ENCODE data around the gene IFNA6. TPM values are rescaled to one million over a fixed set of nuclear protein-coding genes. Genes with fewer than 3 reads are reported as not detected.
A peak's percentile ranks its signal among the peaks of the same experiment; 100 is the strongest.
"Not testable (repeated sequence)": the region's sequence is repeated elsewhere in the genome, so short reads cannot be mapped to it uniquely, and the experiment has no call there.

Gene IFNA6
- not detected for total RNA-seq

DNA sequence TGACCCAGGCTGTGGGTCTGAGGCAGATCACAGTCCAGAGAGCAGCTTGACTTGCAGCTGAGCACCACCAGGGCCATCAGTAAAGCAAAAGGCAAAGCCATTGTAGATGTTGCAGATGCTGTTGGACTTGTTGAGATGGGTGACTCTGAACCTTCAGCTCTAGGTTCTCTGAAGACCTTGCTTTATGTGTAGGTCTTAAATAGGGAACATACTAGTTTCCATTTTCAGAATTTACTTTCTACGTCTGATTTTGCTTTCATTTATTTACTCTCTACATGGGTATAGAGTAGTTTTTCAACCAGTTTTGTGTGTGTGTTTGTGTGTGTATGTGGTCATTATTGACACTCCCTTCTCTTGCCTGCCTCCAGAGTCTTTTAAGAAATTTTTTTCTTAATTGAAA lies at the start of gene IFNA6:
Gene IFNA6, minus strand, starts transcription at position 101 of the 400 bp plus-strand sequence. Its CDS starts 0 bp downstream, at position 101.
- Mint-ChIP-seq H3K4me1 (no peaks in the 10 kb centered on the region), H3K4me3 (no peak within 1 kb of the TSS), H3K27me3 (peaks cover 34% of the 10 kb centered on the region), H3K36me3 (ENCODE audit: low read depth) (no peaks in the 10 kb centered on the region), H3K27ac (no peak within 1 kb of the TSS), H3K9me3 (peaks cover 5% of the 10 kb centered on the region)
- ATAC-seq (replicated peaks) = no peak

DNA sequence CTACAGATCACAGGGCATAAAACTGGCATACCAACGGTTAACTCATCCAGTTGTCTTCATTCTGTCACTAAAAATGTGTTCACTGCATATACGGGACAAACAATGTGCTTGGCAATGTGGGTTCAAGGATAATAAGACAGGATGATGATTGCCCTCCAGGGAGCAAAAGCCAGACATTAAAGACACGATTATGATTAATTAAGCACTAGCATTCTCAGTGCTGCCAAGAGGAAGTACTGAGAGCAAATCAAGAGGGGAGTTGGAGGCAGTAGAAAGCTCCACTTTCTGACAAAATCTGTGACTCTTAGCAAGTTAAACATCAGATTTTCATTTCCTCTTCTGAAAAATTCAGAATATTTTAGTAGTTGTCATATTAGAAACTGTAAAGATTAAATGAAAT lies 49.3 kb upstream of the IFNA6 start:
- Mint-ChIP-seq H3K27ac (no peak overlapping the region), H3K9me3 (no peaks in the 10 kb centered on the region), H3K36me3 (ENCODE audit: low read depth) (no peaks in the 10 kb centered on the region), H3K4me3 (no peak overlapping the region), H3K27me3 (peaks cover 50% of the 10 kb centered on the region), H3K4me1 (peaks cover 6% of the 10 kb centered on the region)
- ATAC-seq (replicated peaks) = no peak

DNA sequence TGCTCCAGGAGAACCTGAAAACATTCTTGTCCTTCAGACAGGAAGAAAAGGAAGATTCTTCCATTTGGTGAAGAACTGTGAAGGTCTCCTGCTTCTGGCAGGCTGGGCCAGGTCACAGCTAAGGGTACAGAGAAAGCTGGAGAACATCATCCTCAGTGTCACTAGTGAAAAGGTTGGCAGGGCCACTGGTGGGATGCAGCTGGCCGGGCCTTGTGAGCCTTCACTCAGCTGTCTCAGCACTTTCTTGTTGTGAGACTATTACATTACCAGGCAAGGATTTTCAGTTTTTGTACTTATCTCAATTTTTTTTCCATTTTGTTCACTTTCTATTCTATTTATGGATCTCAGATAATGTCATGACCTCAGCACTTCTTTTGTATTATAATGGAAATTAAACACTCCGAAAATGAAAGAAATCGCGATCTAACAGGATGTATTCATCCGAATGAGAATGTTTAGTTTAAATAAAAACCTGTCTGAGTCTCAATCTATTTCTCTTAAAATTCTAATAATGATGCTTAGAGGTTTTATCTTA lies 48.3 kb upstream of the IFNA6 start:
- ATAC-seq (replicated peaks) = no peak
- Mint-ChIP-seq H3K27me3 (peaks cover 50% of the 10 kb centered on the region), H3K27ac (no peak overlapping the region), H3K36me3 (ENCODE audit: low read depth) (no peaks in the 10 kb centered on the region), H3K9me3 (no peaks in the 10 kb centered on the region), H3K4me1 (peaks cover 6% of the 10 kb centered on the region), H3K4me3 (no peak overlapping the region)

DNA sequence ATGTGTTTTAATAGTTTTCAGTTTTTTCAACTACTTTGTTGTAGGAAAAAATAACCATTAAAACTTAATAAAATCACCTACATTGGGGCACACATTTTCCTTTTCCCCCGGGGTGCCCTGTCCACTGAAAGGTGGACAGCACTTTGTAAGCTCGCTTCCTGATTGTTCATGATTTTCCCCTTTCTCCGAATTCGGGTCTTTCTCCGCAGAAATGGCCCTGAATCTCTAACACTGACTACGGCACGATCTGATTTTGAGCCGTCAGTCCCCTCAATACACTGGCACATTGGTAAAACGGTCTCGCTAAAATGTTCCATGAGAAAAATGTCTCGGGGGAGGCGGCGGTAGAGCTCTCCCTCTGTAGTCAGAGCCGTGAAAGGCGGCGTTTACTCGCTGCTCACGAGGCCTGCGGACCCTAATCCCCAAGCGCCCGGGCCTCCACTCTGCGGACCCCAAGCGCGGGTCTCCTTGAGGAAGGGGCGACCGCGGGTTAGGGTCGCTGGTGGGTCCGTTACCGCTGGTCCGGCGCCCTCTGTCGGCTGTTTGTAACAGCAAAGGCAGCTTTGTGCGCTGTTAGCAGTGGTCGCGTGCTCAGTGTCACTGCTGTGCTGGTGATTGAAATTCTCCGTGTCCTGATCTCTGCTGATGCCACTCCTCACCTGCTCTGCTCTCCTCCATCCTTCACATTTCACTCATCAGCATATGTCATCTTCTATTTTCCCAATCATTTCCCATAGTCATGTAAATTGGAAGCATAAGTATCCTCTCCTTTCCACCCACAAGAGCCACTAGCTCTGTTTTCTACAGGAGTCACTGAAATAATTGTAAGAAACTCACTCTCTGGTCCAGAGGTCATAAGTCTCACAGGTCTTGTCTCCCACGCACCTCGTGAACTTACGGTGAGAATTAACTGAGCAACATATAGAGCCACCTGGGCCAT lies 45.4 kb upstream of the IFNA6 start:
- Mint-ChIP-seq H3K9me3 (no peaks in the 10 kb centered on the region), H3K27me3 (peaks cover 50% of the 10 kb centered on the region), H3K36me3 (ENCODE audit: low read depth) (no peaks in the 10 kb centered on the region), H3K4me3 (peak overlapping the region; percentile 76), H3K4me1 (peaks cover 6% of the 10 kb centered on the region), H3K27ac (no peak overlapping the region)
- ATAC-seq (replicated peaks) = peak; percentile 82

DNA sequence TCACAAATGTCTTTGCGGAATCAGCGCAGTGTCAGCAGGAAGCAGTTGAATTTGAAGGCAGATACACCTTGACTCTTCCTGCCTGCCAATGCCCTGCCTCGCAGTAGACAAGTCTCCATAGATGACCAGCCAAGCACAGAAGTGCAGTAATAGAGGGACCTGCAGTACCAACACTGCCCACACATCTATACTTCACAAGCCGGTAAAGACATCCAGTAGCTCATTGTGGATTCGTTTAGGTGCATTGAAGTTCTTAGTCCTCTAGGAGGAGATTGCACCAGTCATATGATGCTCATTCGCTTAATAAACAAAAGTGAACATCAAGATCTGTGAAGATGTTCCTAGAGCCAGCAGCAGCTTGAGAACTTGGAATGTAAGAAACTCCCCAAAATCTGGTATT lies 41.6 kb upstream of the IFNA6 start:
- peaks cover 6% of the 10 kb centered on the region for H3K4me1 Mint-ChIP-seq
- peaks cover 49% of the 10 kb centered on the region for H3K27me3 Mint-ChIP-seq
- H3K36me3 Mint-ChIP-seq (ENCODE audit: low read depth) = no peaks in the 10 kb centered on the region
- peak; percentile 28 for ATAC-seq (replicated peaks)
- no peak overlapping the region for H3K4me3 Mint-ChIP-seq
- H3K27ac Mint-ChIP-seq = no peak overlapping the region
- H3K9me3 Mint-ChIP-seq = no peaks in the 10 kb centered on the region

DNA sequence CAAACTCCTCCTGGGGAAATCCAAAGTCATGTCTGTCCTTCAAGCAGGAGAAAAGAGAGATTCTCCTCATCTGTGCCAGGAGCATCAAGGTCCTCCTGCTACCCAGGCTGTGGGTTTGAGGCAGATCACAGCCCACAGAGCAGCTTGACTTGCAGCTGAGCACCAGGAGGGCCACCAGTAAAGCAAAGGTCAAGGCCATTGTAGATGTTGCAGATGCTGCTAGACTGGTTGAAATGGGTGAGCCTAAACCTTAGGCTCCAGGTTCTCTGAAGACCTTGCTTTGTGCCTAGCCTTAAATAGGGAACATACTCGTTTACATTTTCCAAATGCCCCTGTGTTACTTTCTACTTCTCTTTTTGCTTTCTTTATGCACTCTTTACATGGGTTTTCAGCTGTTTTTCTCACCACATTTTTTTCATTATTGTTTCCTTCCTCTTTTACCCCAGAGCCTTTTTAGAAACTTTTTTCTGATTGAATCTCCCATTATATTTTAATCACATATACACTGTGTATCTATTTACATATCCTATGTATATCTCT lies 34.5 kb upstream of the IFNA6 start, which contains the start of gene IFNA2:
Gene IFNA2, minus strand, starts transcription at position 268 of the 540 bp plus-strand sequence. Its CDS starts 69 bp downstream, at position 199.
- no peaks in the 10 kb centered on the region for H3K4me1 Mint-ChIP-seq
- no peak within 1 kb of the TSS for H3K4me3 Mint-ChIP-seq
- no peak within 1 kb of the TSS for H3K27ac Mint-ChIP-seq
- H3K36me3 Mint-ChIP-seq (ENCODE audit: low read depth) = no peaks in the 10 kb centered on the region
- ATAC-seq (replicated peaks) = no peak
- H3K9me3 Mint-ChIP-seq = no peaks in the 10 kb centered on the region
- peaks cover 31% of the 10 kb centered on the region for H3K27me3 Mint-ChIP-seq

DNA sequence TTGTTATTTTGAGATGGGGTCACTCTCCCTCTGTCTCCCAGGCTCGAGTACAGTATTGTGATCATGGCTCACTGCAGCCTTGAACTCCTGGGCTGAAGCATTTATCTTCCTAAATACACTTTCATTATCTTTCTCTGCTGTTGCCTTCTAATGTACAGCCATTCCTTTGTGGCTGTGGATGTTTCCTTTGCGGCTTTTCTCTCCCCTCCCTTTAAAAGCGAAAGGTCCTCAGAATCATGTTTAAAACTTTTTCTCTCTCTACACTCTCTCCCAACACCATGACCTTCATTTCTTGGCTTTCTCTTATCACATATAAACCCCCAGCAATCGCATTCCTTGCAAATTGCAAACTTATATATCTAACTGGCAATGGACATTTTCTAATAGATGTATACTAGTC lies 32.9 kb upstream of the IFNA6 start:
- Mint-ChIP-seq H3K9me3 (no peaks in the 10 kb centered on the region), H3K27ac (no peak overlapping the region), H3K4me3 (no peak overlapping the region), H3K36me3 (ENCODE audit: low read depth) (no peaks in the 10 kb centered on the region), H3K27me3 (peaks cover 43% of the 10 kb centered on the region), H3K4me1 (no peaks in the 10 kb centered on the region)
- ATAC-seq (replicated peaks) = no peak

DNA sequence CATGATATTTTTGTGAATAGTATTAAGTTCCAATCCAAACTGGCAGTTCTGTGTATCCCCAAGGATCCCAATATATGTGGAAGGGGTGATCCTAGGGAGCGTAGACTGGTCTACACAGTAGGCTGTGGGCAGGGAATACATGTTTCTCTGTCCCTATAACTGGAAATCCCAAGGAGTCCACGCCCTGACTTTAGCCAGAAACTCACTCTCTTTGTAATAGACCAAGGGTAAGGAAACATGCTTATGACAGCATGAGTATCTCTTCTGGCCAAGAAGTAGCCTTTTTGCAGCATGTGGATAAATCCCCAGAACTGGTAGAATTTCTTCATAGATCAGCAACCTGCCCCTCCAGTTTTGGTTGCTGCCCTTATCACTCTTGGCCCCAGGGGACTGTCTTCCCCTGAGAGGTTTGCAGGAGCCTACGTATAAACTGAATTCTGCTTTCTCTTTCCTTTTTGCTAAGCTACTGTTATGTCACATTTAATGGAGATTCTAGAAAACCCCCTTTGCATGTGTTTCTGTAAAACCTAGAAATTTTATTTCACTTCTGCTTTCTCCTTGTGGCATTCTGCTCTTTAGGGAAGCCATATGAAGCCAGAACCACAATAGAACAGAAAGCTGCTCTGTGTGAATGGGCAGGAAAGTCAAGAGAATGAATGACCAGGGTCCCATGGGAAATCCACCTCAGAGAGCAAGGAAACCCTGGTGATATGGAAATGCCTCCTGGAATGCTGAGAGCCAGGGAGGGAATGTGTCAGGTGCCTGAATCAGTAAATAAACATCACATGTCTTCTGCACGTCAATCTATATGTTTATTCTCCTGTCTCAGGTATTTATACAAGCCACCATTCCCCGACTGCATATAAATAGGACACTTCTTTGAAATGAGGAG lies 31.0 kb upstream of the IFNA6 start:
- peaks cover 41% of the 10 kb centered on the region for H3K27me3 Mint-ChIP-seq

DNA sequence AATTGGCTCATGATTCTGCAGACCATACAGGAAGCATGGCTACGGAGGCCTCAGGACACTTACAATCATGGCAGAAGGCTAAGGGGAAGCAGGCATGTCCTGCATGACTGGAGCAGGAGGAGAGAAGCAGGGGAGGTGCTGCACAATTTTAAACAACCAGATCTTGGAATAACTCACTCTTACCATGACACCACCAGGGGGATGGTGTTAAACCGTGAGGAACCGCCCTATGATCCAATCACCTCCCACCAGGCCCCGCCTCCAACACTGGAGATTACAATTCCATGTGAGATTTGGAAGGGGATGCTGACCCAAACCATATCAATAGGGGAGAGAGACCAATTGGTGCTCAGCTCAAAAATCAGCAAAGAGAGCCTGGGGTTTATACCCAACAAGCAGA lies 20.8 kb upstream of the IFNA6 start:
- peaks cover 24% of the 10 kb centered on the region for H3K27me3 Mint-ChIP-seq
- ATAC-seq (replicated peaks); H3K4me3 Mint-ChIP-seq; H3K9me3 Mint-ChIP-seq; H3K4me1 Mint-ChIP-seq; H3K27ac Mint-ChIP-seq; H3K36me3 Mint-ChIP-seq (ENCODE audit: low read depth): not testable (repeated sequence)

More for the DNA sequence above, 31.0 kb upstream of the IFNA6 start:
- no peaks in the 10 kb centered on the region for H3K4me1 Mint-ChIP-seq
- no peak overlapping the region for H3K27ac Mint-ChIP-seq
- H3K4me3 Mint-ChIP-seq = peak overlapping the region; percentile 16
- H3K36me3 Mint-ChIP-seq (ENCODE audit: low read depth) = no peaks in the 10 kb centered on the region
- peak; percentile 75 for ATAC-seq (replicated peaks)
- no peaks in the 10 kb centered on the region for H3K9me3 Mint-ChIP-seq

DNA sequence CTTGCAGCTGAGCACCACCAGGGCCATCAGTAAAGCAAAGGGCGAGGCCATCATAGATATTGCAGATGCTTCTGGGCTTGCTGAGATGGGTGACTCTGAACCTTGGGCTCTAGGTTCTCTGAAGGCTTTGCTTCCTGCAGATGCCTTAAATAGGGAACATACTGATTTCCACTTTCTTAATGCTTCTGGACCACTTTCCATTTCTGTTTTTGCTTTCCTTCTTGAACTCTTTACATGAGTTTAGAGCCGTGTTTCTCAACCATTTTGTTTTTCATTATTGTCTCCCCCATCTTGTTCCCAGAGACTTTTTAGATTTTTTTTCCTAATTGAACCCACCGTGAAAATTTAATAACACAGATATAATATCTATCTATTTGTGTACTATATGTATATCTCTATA lies 17.3 kb upstream of the IFNA6 start, which contains the start of gene IFNA13:
Gene IFNA13, minus strand, starts transcription at position 101 of the 400 bp plus-strand sequence. Its CDS starts 47 bp downstream, at position 54.
- Mint-ChIP-seq H3K27me3 (peaks cover 31% of the 10 kb centered on the region), H3K27ac (no peak within 1 kb of the TSS), H3K4me3 (no peak within 1 kb of the TSS), H3K36me3 (ENCODE audit: low read depth) (no peaks in the 10 kb centered on the region), H3K4me1 (no peaks in the 10 kb centered on the region), H3K9me3 (no peaks in the 10 kb centered on the region)
- ATAC-seq (replicated peaks) = no peak

DNA sequence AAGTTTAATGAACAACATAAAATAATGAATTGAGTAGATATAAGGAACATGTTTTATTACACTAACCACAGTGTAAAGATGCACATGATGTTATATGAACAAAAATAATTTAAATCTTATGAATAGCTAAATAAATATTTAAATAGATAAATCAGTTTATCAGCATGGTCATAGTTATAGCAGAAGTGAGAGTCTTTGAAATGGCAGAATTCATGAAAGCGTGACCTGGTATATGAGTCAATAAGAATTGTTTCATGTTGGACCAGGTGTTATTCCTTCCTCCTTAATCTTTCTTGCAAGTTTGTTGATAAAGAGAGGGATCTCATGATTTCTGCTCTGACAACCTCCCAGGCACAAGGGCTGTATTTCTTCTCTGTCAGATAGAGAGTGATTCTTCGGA lies 16.5 kb upstream of the IFNA6 start:
- H3K27me3 Mint-ChIP-seq = peaks cover 33% of the 10 kb centered on the region
- H3K4me1 Mint-ChIP-seq; H3K27ac Mint-ChIP-seq; ATAC-seq (replicated peaks); H3K36me3 Mint-ChIP-seq (ENCODE audit: low read depth); H3K9me3 Mint-ChIP-seq; H3K4me3 Mint-ChIP-seq: not testable (repeated sequence)

DNA sequence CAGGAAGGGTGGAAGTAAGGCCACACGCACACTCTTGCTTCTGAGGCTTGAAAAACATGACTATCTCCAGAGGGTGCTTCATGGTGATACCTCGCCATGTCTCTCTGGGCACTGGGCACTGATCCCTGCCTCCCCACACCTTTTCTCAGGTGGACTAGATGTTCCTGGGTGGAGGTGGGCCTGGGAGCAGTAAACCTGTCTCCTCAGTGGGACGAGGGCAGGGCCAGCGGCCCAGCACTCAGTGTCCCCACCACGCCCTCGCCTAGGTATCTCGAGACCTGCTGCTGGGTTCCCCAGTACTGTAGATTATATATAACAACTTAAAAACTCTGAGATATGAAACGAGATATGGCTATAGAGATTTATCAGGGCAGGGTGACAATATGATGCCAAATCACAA lies 11.6 kb upstream of the IFNA6 start:
- Mint-ChIP-seq H3K4me1 (peaks cover 9% of the 10 kb centered on the region), H3K4me3 (no peak overlapping the region), H3K9me3 (no peaks in the 10 kb centered on the region), H3K27ac (no peak overlapping the region), H3K36me3 (ENCODE audit: low read depth) (no peaks in the 10 kb centered on the region), H3K27me3 (peaks cover 30% of the 10 kb centered on the region)
- no peak for ATAC-seq (replicated peaks)

DNA sequence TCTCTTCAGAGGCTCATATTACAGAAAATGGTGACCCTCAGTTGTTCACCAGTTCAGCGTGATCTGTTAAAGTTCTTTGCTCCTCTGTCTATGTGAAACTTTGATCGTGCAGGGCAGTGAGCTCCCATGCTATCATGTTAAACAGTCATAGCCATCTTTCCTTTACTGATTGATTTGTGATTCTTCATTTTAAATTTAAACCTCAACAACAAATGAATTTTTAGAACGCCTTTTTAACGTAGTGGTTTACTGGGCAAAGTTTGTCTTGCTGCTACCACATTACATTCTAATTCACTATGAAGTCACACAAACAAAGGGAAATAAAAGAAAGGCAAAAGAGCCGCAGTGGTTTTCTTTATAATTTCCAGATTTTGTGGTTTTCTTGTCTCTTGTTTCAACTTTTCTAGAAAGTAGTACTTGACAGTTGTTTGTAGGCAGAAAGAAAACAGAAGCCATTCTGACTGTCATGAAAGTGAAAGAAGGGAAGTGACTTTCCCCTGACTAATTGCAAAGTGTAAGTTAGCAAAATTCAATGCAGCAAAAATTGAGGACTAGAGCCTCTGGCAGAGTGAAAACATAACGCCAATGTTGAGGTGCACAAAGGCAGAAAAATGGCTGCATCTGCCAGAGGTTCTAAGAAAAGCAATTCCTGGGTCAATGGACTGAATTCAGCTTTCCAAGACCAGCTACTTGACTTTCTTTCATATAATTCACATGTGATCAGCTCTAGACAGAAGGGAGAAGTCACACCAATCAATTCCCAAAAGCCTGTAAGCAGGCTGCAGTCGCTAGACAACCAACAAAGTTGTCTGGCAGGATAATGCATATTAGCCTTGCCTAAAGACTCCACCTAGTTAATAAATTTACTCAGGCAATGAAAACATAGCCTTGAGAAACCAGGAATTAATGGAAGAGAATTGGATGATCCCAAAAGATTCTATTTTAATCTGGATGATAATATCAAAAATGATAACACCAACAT lies 7.1 kb upstream of the IFNA6 start:
- H3K4me3 Mint-ChIP-seq = peak overlapping the region; percentile 66
- peak overlapping the region; percentile 47 for H3K27ac Mint-ChIP-seq
- H3K9me3 Mint-ChIP-seq = peaks cover 5% of the 10 kb centered on the region
- H3K36me3 Mint-ChIP-seq (ENCODE audit: low read depth) = no peaks in the 10 kb centered on the region
- peak; percentile 90 for ATAC-seq (replicated peaks)
- peaks cover 12% of the 10 kb centered on the region for H3K4me1 Mint-ChIP-seq
- peaks cover 21% of the 10 kb centered on the region for H3K27me3 Mint-ChIP-seq
